ENCODE measurements around the gene EPB41.
"Not testable (repeated sequence)": the region's sequence is repeated elsewhere in the genome, so short reads cannot be mapped to it uniquely, and the experiment has no call there.

EPB41 gene

DNA sequence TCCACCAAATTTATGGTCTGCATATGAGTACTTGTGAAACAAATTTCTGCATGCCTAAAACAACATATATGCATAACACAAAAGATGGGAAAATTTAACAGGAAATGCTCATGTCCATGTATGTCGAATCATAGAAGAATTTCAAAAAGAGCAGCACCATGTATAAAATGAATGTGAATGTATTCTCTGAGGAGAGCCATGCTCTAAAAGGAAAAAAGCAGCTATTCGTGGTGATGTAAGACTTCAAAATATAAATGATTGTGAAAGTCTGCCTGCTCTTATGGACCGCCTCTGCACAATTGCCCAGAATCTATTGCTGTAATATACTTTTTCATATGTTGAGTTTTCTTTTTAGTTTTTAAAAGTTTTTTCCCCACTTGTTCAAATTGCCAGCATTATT is 66.8 kb downstream of the EPB41 start:
- no peak for DNase-seq (ENCODE audit: low read depth)

DNA sequence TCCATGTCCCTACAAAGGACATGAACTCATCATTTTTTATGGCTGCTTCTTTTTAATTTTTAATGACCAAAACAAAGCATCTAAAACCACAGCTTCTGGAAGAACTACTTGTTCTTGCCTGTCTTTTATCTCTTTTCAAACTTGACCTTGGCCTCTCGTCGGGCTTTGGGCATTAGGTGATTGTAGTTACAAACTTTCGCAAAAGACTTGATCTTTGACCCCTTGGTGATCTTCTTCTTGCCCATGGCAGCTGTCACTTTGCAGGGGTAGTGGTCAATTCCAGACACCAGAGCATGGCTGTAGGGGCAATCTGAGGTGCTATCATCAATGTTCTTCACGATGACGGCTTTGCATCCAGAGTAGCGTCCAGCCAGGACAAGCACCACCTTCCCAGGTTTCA is 67.8 kb downstream of the EPB41 start:
- no peak for DNase-seq (ENCODE audit: low read depth)

DNA sequence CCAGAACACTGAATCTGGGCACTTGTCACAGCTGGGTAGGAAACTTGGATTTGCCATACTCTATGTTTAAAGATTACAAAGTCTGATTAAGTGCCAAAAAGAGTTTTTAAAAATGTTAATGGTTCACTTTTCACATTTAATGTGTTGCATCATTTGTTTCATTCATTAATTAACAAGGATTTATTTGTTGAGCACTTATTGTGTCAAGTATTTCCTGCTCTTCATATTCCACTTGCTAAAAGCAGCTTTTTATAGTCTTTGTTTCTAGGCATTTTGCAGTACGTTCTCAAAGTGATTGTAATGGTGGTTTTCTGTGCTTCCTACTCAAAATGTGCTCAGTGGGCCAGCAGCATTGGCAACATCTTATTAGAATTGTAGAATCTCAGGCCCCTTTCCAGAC is 68.7 kb downstream of the EPB41 start:
- DNase-seq (ENCODE audit: low read depth), result no peak

DNA sequence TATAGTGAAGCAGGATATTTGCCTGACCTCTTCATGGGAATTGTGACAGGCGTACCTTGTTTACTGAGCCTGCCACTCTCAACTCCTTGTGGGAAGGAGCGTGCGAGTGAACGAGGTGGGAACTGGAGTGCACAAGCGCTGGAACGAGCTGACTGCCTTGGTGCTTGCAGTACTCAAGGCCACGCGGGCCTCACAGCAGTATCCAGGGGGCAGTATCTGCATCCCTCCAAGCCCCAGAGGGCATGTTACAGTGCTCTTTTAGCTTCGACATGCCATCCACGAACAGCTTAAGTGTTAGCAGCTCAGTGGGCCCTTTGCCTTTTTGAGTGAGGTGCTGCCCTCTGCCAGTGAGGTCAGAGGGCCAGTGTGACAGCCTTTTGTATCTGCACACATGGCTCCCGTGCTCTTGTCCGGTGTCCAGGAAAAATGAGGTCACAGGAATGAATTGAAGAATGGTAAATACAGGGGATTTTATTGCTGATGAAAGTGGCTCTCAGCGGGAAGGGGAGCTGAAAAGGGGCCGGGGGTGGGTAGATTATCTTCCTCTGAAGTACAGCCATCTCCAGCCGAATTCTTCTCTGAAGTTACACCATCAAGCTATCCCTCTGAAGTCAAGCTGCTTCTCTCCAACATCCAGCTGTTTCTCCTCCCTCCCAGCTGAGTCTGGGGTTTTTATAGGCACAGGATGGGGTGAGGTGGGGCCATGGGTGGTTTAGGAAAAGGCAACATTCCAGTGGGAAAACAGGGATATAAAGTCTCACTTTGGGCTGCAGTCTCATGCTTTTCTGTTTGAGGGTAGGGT is 69.3 kb downstream of the EPB41 start:
- DNase-seq (ENCODE audit: low read depth), result no peak

DNA sequence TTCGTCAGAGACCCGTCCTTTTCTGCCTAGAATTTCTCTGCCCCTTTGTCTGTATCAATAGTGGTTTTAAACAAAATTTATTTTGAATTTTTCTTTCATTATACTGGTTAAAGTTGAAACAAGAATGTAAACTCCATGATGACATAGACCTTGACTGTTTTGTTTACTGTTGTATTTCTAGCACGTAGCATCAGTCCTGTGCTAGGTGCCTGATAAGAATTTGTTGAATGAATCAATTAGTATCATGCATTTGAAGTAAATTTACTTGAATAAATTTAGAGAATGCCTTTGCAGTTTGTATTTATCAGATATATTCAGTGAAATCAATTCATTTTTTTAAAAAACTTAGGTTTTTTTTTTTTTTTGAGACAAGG is 69.9 kb downstream of the EPB41 start:
- DNase-seq (ENCODE audit: low read depth), result no peak

DNA sequence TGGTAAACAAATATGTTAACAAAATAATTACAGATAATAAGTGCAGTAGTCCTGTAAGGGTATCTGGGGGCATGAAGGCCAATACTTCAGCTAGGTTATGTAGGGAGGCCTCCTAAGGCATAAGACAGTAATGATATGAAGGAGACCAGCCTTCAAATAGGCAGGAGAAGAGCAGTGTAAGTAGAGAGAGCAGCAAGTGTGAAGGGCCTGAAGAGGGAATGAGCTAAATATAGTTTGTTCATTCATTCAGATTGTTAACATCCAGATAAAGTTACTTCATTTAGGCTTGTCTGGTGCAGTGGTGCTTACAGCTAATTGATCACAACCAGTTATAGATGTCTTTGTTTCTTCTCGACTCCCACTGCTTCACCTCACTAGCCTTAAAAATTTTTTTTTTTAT is 71.1 kb downstream of the EPB41 start:
- no peak for DNase-seq (ENCODE audit: low read depth)

DNA sequence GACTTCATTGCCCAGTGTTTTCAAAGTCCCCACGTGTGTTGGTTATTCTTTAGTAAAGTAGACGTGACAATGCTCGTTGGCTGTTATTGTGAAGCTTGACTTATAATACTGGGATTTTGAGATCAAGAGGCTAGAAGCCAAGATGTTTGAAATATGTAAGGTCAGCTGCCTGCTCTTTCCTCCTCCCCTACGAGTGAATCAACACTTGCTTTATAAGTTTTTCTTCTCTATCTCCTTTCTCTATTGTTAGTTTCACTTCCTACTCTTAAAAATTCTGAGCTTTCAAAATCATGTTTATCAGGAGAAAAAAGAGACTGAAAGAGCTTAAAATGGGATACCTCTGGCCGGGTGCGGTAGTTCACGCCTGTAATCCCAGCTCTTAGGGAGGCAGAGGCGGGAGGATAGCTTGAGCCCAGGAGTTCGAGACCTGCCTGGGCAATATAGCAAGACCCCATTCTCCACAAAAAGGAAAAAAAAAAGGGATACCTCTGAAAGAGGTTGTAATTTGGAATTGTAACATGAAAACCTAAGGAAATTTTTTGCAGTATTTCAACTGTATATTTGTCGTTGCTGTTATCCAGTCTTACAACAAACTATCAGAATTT is 72.0 kb downstream of the EPB41 start:
- peak; percentile 45 for DNase-seq (ENCODE audit: low read depth)

DNA sequence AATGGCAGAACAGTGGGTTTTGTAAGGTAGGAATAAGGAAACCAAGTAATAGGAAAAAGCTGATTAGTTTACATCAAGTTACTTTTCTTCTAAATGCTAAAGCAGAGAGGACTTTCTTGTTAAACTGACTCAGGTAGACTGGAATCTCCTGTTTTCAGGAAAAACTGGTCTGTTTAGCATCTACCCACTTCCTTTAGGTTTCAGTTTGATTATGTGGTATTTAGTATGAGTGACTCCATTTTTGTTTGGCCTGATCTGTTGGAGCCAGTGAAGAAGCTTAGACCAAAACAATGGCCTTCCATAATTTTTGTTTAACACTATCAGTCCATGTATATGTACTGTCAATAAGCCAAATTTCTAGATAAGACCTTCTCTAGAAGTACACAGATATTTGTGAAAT is 88.4 kb downstream of the EPB41 start:
- DNase-seq (ENCODE audit: low read depth), result no peak

DNA sequence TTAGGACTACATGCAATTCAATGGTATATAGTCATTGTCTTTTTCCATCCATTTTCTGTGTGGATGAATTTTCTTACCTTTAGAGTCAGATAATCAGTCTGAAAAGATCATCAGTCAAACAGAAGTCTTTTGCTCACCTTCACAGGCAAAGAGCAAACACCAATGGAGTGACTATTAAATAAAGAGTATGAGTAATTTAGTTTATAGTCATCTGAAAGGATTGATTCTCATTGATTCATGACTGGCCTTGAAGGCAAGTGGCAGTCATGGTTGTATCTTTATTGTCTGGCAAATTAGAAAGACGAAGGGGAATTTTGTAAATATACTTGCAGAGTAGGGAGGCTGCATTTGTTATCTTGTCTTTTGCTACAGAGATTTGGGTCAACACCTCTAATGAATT is 89.9 kb downstream of the EPB41 start:
- DNase-seq (ENCODE audit: low read depth), result no peak

DNA sequence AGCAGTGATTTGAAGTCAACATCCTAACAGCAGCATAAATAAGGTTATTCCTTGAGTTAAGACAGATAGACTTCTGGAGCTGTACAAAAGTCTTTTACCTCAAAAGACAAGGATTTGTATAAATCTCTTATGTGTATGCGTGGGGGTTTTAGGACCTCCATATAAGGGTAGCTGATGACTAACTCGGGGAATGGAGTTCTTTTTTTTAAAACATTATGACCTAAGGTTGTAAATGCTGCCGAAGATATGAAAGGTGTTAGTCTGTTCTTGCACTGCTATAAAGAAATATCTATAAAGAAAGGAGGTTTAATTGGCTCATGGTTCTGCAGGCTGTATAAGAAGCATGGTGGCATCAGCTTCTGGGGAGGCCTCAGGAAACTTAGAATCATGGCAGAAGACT is 90.4 kb downstream of the EPB41 start:
- DNase-seq (ENCODE audit: low read depth), result no peak

DNA sequence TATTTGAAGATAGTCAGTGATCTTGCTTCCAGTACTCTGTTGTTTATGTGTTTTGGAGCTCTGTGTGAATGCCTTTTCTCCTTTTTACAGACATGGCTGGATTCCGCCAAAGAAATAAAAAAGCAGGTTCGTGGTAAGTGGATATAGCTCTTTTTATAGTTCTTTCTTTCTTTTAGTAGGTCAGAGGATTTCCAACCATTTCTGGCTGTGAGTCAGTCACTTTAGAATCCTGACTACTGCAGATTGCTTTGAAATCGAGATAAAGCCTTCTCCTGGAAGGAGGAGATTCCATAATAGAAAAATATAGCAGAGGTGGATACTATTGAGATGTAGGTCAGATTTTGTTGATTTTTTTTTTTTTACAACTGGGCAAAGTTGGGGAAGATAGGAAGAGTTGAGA is 97.4 kb downstream of the EPB41 start:
- DNase-seq (ENCODE audit: low read depth), result peak; percentile 5

DNA sequence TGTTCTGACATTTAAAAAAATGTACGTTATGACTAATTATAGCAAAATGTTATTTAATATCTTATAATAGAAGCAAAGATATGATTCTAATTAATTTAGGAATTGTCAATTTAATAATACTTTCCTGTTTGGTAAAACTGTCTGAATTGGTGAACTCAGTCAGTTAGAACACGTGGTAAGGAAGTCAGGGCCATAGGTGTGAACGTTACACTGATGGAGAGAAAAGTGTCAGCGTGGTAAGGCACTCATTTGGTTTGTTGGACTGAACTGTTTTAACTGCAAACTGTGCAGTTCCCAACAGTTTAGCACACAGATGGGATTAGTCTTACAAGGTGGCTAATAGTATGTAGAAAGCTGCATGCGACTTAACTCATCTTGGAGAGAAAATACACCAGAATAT is 102.9 kb downstream of the EPB41 start:
- no peak for DNase-seq (ENCODE audit: low read depth)

DNA sequence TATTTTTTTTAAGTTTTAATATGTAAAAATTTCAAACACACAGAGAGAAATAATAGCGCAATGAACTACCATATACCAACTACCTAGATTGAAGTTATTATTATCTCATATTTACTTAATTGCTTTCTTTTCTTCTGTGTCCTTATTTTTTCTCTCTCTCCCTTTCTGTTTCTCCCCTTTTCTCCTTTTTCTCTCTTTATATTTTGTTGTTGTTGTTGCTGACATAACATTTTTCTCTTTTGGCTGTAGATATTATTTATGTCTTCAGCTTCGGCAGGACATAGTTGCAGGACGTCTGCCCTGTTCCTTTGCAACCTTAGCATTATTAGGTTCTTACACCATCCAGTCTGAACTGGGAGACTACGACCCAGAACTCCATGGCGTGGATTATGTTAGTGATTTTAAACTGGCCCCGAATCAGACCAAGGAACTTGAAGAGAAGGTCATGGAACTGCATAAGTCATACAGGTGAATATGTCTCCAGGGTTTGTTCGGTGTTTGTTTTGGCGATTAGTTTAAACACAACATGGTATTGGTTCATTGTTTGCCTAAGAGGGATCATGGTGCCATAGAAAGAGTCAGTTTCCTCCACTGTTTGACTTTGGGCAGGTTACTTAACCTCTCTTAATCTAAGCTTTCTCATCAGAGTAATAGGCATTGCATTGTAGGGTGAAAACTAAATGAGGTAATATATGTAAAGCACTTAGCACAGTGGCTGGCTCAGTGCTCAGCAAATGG is 103.8 kb downstream of the EPB41 start:
- no peak for DNase-seq (ENCODE audit: low read depth)

DNA sequence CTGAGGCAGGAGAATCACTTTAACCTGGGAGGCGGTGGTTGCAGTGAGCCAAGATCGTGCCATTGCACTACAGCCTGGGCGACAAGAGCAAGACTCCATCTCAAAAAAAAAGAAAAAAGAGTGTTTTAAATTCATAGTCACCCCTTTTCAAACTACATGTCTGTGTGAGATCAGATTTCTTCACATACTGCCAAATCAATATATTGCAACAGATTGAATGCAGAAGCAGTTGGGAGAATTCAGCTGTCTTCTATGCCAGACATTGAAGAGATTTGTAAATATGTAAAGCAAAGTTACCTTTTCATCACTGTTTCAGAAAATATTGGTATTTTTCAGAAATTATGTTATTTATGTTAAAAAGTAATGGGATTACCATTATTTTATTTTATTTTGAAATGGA is 108.3 kb downstream of the EPB41 start:
- DNase-seq (ENCODE audit: low read depth), result no peak

DNA sequence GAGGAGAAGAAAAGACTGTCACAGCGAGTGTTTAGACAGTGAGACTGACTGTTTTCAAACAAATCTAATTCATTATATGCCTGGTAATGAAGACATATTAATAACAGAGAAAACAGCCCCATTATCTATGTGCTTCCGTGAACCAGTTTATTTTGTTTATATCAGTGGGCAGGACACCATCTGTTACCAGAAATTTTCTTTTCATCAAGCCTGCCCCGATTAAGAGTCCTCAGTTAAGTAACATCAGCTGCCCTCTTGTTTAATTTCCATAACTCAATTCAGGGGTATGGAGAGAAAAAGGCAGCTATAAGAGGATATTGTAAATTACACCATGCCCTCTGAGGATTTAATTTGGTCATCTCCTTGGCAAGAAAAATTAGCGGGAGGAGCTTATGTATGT is 115.3 kb downstream of the EPB41 start:
- DNase-seq (ENCODE audit: low read depth), result no peak

DNA sequence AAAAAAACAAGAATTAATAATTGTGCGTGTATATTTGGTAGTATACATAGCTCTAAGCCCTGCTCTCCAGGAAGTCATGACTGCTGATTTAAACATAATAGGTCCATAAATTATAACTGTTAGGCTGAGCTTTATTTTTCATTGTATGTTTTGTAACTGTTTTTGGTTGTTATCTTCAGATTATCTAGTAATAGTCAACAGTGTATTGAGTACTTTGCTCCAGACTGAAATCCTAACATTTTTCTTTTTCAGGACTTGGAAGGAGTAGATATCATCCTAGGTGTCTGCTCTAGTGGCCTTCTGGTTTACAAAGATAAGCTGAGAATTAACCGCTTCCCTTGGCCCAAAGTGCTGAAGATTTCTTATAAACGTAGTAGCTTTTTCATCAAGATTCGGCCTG is 118.5 kb downstream of the EPB41 start:
- no peak for DNase-seq (ENCODE audit: low read depth)

DNA sequence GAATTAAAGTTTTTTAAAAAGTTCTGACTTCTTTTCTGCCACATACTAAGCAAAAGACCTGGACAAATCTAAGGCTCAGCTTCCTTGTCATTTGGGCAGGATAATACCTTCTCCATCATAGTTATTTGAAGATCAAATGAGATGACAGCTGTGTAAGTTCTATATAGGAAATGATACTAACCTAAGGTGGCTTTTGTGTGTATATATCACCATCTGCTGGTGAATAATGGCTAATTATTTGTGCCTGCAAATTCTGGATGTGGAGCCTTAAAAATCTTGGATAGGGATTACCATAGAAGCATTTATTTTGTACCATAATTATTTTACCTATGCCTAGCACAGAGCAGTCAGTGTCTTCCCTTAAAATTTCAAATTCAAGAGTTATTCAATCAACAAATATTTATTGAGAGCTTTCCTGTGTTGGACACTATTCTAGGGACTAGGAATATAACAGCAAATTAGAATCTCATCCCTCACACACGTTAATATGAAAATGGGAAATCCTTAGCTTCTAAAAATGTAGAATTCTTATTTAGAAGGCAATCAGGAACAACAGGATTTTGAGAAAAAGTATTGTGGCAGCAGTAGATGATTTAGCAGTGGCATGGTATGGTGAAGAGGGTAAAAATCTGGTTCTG is 119.6 kb downstream of the EPB41 start:
- peak; percentile 36 for DNase-seq (ENCODE audit: low read depth)

DNA sequence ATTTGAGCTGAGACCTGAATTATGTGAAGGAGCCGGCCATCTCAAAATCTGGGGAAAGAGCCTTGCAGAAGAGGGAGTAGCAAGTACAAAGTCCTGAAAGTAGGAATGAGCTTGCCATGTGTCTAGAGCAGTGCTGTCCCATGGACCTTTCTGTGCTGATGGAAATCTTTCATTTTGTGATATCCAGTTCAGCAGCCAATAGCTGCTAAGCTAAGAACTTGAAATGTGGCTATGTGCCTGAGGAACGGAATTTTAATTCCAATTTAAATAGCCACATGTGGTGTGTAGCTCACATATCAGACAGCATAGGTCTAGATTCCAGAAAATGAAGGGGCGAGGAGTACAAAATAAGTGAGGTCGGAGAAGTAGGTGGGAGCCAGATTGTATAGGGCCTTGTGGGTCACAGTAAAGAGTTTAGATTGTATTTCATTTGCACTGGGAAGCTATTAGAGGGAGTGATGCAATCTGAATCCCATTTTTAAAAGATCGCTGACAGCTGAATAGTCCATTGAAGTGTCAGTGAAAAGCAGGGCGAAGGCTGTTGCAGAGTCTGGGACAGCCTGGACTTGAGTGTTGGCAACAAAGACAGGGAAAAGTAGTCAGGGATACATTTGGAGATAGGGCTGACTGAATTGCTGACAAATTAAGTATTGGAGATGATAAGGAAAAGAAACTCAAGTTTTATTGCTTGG is 129.1 kb downstream of the EPB41 start:
- DNase-seq (ENCODE audit: low read depth), result no peak

DNA sequence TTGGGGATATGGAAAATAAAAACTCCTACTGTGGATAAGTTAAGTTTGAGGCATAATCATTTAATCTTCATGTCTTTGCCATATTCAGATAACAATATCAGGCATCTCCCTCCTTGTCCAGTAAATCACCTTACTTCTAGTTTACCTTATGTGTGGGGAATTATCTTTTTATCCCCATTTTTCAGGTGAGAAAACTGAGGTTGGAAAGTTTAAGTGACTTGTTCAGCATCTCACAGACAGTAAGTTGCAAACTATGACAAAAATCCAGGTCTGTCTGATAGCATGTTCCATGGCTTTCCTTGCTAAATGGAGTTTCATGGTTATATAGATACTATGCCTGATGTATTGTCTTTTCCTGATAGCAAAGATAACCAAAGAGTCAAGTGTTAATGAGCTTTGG is 129.6 kb downstream of the EPB41 start:
- no peak for DNase-seq (ENCODE audit: low read depth)

DNA sequence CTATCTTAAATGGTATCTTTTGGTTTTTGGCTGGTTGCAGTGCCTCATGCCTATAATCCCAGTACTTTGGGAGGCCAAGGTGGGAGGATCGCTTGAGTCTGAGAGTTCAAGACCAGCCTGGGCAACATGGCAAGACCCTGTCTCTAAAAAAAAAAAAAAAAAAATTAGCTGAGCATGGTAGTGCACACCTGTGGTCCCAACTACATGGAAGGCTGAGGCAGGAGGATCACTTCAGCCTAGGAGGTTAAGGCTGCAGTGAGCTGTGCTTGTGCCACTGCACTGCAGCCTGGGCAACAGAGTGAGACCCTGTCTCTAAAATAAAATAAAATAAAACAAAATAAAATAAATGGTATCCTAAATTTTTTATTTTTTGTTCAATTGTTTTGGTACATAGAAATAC is 131.3 kb downstream of the EPB41 start:
- not testable (repeated sequence) for DNase-seq (ENCODE audit: low read depth)

DNA sequence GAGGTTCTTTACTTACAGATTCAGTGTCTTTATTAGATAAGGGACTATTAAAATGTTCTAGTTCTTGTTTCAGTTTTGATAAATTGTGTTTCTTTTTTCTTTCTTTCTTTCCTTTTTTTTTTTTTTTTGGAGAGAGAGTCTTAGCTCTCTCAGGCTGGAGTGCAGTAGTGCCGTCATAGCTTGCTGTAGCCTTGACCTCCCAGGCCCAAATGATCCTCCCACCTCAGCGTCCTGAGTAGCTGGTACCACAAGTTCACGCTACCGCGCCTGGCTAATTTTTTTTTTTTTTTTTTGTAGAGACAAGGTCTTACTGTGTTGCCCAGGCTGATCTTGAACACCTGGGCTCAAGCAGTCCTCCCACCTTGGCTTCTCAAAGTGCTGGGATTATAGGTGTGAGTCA is 132.8 kb downstream of the EPB41 start:
- DNase-seq (ENCODE audit: low read depth), result no peak

DNA sequence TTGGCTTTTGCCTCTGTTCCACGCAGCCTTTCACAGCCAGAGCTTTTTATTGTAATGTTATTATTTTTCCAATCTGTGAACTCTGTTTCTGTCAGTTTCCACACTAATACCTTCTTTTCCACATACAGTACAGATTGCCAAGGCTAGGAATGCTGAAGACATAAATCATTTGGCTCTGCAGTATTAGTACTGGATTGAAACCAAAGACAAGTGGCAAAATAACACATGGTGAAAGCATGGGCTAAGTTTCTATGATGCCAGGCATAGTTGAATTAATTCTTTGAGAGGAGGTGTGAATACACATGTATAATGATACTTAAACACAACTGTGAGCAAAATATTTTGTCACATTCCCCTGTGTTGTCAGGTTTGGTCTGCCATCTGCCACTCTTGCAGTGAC is 135.8 kb downstream of the EPB41 start:
- no peak for DNase-seq (ENCODE audit: low read depth)
